Loucy (cell line): ENCODE data around the gene YEATS4.

ENCODE experiments used
- CTCF ChIP-seq: fragments of 200-600 bp; sonication (generic); conservative IDR thresholded peaks from 2 replicates; pipeline ENCODE4 v1.5.1; 2014; ENCODE audit warnings: mild to moderate bottlenecking, antibody characterized with exemption, low read length
- EZH2phosphoT487 ChIP-seq: fragments of 200-600 bp; IDR thresholded peaks from 2 replicates; pipeline ENCODE4 v1.6.1; 2018; ENCODE audit warnings: antibody characterized with exemption, mild to moderate bottlenecking, moderate library complexity, borderline replicate concordance

GRCh38 chr12:69343357-69343756, 16.2 kb upstream of the YEATS4 start:
- TF ChIP-seq CTCF: no peak
- no peak for TF ChIP-seq EZH2phosphoT487
